Astrocyte of the cerebellum (primary cell): ENCODE measurements around the gene RPS27L.

Experiments used
- DNase-seq: peaks from one replicate; pipeline ENCODE4 v3.0.0-alpha.2; 2011; ENCODE audit warnings: low read depth
- H3K4me3 ChIP-seq: 2 replicates; pipeline ENCODE4 v1.5.1; 2011; ENCODE audit warnings: mild to moderate bottlenecking, low read depth, low read length, moderate library complexity
- in situ Hi-C: cut with HindIII; loops from 2 replicates; pipeline ENCODE4 v1.10.0; 2017; ENCODE audit warnings: low sequenced_read_pairs
- TF ChIP-seq, protein P1 (sequence below): IDR thresholded peaks from 2 replicates; pipeline ENCODE4 v1.5.1; 2012; ENCODE audit warnings: low read length, low read depth, moderate library complexity, mild to moderate bottlenecking; ENCODE audit errors: missing control alignments

Gene RPS27L

DNA sequence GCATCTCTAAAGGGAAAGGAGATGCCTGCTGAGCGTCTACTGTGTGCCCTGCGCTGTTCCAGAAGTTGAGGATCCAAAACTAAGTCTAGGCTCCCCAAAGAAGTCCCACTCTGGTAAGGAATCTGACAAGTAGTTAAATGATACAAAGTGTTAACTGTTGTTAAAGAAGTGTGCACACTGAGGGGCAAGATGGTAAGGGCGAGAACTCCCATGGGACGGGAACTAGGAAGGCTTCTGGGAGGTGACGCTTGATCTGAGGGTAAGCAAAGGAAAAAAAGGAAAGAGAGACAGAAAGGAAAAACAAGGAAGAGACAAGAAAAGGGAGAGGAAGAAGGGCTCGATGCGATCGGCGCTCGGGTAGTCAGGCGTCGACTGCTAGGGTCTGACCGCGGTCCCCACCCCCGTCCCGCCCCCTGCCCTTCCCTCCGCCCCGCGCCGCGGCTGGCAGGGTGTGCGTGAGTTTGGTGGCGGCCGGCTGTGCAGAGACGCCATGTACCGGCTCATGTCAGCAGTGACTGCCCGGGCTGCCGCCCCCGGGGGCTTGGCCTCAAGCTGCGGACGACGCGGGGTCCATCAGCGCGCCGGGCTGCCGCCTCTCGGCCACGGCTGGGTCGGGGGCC, 35.8 kb downstream of the RPS27L start, which contains the start of gene LACTB:
LACTB (plus strand) TSS at position 480 of the 620 bp plus-strand sequence; CDS start at position 491, 11 bp downstream.
- TF ChIP-seq, protein P1, sequence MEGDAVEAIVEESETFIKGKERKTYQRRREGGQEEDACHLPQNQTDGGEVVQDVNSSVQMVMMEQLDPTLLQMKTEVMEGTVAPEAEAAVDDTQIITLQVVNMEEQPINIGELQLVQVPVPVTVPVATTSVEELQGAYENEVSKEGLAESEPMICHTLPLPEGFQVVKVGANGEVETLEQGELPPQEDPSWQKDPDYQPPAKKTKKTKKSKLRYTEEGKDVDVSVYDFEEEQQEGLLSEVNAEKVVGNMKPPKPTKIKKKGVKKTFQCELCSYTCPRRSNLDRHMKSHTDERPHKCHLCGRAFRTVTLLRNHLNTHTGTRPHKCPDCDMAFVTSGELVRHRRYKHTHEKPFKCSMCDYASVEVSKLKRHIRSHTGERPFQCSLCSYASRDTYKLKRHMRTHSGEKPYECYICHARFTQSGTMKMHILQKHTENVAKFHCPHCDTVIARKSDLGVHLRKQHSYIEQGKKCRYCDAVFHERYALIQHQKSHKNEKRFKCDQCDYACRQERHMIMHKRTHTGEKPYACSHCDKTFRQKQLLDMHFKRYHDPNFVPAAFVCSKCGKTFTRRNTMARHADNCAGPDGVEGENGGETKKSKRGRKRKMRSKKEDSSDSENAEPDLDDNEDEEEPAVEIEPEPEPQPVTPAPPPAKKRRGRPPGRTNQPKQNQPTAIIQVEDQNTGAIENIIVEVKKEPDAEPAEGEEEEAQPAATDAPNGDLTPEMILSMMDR: no peak
- in situ Hi-C loops: no loop called here
- DNase-seq: peak; percentile 70
- peak within 1 kb of the TSS; percentile 90 for H3K4me3 ChIP-seq

DNA sequence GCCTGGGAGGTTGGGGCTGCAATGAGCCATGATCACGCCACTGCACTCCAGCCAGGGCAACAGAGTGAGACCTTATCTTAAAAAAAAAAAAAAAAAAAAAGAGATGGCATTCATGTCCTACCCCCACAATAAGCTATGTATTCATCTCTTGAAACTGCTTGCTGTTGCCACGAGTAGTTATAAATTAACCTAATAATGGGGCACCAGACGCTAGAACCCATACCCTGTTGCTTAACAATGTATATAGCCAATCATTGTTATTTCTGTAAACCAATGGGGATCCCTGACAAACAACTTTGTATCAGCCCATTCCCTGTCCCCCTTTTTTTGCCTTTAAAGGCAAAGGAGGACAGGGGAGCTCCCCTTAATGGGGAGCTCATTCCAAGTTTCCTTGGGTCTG, 38.4 kb downstream of the RPS27L start:
- DNase-seq: no peak
- TF ChIP-seq, protein P1: no peak
- in situ Hi-C loops: no loop called here
- no peak overlapping the region for H3K4me3 ChIP-seq

DNA sequence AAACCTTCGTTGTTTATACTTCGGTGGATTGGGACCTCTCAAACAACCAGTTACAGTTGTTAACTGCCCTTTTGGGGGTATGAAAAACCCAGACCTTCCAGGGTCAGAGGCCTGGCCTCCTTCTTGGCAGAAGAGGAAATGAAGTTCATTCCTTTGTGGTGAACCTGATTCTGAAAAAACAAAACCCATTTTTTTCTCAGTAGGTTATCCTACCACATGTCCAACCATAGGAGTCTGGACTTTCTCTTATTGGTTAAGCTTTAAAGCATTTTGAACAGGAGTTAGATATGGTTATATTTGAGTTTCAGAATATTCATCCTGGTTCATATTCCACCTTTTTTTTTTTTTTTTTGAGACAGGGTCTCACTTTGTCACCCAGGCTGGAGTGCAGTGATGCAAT, 42.8 kb downstream of the RPS27L start:
- DNase-seq: no peak
- TF ChIP-seq, protein P1: no peak
- in situ Hi-C loops: no loop called here
- no peak overlapping the region for H3K4me3 ChIP-seq

DNA sequence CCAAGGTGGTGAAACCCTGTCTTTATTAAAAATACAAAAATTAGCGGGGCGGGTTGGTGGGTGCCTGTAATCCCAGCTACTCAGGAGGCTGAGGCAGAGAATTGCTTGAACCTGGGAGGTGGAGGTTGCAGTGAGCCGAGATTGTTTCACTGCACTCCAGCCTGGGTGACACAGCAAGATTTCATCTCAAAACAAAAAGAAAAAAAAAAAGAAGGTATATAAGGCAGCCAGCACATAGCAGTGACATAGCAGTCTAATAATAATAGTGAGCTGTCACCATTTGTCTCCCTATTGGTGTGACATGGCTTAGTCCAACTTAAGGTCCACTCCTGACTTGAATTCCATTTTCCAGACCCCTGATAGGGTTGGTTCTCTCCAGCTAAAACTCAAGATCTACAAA, 44.4 kb downstream of the RPS27L start:
- DNase-seq: no peak
- in situ Hi-C loops: no loop called here
- no peak overlapping the region for H3K4me3 ChIP-seq
- TF ChIP-seq, protein P1: no peak

DNA sequence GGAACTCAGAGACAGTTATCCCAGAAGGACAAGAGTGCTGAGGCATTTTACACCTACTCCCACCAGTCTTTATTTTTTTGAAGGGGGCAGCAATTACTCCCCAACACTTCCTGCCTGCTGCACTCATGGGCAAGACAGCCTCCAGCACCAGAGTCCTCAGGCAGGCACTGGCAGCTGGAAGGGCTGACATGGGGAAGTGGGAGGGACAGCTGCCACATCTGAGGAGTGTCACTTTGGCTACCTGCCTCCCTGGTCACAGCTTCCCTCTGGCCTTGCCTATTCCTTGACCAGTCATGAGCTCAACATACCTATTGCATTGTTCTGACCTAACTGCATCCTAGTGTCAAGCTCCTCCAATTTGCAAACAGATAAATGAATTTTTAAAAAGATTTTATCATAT, 45.8 kb downstream of the RPS27L start:
- DNase-seq: no peak
- in situ Hi-C loops: no loop called here
- TF ChIP-seq, protein P1: no peak
- no peak overlapping the region for H3K4me3 ChIP-seq

DNA sequence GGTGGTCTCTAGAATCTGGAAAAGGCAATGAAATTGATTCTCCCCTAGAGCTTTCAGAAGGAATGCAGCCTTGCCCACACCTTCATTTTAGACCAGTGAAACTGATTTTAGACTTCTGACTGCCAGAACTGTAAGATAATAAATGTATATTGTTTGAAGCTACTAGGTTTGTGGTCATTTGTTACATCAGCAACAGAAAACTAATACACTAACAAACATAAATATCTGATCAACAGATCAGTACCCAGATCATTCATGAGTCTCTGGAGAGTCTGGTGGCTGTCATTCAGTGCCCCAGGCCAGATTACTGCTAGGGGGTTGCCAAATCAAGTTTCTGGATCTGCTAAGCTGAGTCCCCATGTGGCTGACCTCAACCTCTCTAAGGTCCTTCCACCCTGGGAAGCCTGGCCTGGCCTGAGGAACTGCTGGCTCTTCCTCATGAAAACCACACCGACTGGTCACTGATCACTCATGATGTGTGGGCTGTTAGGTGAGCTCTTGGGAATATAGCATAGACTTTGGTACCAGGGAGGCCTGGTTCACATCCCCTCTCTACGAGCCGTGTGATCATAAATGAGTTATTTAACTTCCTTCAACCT, 46.8 kb downstream of the RPS27L start:
- no peak overlapping the region for H3K4me3 ChIP-seq
- DNase-seq: no peak
- TF ChIP-seq, protein P1: no peak
- in situ Hi-C loops: no loop called here
